GM19438 (cell line): Measurements from ENCODE around the gene OSBPL5.
"Not testable (repeated sequence)": the region's sequence is repeated elsewhere in the genome, so short reads cannot be mapped to it uniquely, and the experiment has no call there.

Experiments used
- ATAC-seq: cut with Tn5 transposase; IDR thresholded peaks from one replicate; pipeline ENCODE4 v1.9.1; 2021; ENCODE audit warnings: low read depth; ENCODE audit not compliant: unreplicated experiment

OSBPL5 gene

DNA sequence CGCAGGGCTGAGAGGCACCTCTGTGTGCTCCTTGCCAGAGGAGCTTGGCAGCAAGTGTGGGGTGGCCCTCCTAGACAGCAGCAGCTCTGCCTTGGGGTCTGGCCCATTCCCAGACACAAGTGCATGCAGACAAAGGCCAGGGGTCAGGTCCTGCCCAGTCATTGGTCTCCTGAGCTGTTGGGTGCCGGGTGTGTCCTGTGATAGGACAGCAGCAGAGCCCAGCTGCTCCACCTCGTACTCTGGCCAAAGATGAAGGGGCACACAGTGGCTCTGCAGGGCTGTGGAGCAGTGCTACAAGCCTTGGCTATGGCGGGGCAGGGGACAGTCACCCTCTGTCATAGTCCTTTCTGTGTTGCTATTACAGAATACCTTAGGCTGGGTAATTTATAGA lies 17.3 kb upstream of the OSBPL5 start:
- ATAC-seq, result no peak

DNA sequence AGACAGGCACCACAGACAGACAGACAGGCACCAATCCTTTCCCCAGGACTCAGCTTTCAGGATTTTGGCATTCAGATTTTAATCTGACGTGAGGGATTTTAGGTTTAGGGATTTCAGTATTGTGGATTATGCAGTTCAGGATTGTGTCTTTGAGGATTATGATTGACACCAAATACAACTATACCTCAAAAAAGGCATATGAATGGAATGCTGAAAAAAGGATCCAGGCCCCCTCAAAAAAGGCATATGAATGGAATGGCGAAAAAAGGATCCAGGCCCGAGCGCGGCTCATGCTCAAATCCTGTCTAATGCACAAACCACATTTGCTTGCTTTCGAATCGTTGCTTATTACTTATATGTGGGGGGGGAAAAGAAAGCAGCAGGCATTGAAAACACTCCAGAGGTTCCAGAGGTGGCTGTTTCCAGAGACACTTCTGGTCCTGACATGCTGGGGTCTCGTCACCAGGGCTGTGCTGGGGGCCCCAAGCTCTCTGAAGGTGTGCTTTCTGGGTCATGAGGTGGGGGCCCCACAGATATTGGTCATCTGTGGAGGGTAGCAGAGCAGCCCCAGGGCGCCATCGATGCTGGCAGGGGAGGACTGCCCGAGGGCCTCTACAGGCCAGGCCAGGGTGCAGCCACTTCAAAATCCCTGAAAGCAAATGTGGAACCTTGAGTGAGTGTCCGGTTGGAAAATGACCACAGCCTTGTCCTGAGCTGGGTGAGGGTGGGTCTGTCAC lies 16.8 kb upstream of the OSBPL5 start:
- no peak for ATAC-seq

DNA sequence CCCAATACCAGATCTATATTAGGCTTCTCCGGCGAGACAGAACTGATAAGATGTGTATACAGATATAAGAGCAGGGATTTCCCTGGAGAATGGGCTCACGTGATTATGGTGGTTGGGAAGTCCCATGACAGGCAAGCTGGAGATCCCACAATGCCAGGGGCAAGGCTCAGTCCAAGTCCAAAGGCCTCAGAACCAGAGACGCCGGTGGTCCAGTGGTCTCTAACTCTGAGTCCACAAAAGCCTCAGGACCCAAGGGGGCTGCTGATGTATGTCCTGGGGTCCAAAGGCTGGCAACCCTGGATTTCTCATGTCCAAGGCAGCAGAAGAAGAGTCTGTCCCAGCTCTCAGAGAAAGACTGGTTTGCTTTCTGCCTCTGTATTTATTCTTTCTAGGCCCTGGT lies 15.8 kb upstream of the OSBPL5 start:
- ATAC-seq, result no peak

DNA sequence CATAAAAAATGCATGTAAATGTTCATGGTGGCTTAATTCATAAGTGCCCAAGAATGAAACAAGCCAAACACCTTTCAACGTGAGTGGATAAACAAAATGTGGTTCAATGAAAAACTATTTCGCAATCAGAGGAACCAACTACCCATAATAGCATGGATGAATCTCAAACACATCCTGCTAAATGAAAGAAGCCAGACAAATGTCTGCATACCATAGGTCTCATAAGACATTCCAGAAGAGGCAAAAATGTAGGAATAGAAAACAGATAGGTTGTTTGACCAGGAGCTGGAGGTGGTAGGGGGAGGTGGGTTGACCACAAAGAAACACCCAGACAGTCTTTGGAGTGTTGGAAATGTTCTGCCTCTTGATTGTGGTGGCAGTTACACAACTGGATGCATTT lies 13.2 kb upstream of the OSBPL5 start:
- ATAC-seq, result no peak

DNA sequence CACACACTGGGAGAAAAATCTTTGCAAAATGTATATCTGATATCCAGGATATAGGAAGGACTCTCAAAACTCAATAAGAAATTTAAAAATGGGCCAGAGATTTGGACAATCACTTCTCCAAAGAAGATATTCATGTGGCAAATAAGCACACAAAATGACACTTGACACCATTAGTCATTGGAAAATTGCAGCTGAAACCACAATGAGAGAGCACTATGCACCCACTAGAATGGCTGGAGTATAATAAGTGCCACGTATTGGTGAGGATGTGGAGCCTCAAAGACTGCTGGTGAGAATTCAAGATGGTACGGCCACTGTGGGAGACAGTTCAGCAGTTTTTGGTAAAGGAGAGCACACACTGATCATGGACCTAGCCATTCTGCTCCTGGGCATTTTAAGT lies 12.8 kb upstream of the OSBPL5 start:
- ATAC-seq, result no peak

DNA sequence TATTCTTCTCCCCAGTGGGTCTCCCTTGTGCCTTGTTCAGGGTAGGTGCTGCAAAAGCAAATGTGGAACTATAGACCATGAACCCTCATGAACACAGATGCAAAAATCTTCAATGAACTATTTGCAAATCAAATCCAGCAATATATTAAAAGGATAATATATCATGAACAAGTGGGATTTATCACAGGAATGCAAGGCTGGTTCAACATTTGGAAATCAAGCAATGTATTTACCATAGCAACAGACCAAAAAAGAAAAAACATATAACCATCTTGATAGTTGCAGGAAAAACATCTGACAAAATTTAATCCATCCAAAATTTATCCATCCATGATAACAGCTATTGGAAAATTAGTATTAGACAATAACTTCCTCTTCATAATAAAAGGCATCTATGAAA lies 11.4 kb upstream of the OSBPL5 start:
- ATAC-seq, result no peak

DNA sequence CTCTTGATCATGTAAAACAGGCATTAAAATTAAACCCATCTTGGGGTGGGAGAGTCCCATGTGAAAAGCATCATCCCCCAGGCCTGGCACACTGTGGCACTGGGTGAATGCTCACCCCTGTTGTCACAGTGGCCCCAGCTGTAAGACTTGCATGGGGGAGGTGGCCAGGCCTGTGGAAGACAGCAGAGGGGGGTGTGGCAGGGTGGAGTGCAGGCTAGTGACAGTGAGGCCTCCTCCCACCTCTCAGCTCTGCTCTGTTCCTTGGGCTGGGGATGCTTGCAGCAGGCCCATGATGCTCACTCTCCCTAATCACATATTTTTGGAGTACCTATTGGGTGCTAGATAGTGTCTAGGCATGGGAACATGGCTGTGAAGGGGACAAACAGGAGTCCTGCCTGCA lies 10.1 kb upstream of the OSBPL5 start:
- ATAC-seq, result no peak

DNA sequence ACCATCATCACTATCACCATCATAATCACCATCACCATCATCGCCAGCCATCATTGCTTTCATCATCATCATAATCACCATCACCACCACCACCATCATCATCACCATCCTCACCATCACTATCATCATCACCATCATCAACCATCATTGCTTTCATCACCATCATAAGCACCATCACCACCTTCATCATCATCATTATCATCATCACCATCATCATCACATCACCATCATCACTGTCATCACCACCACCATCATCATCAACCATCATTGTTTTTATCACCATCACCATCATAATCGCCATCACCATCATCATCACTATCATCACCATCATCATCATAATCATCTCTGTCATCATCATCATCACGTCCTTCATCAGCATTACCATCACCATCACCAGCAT lies 9.3 kb upstream of the OSBPL5 start:
- ATAC-seq, result no peak

DNA sequence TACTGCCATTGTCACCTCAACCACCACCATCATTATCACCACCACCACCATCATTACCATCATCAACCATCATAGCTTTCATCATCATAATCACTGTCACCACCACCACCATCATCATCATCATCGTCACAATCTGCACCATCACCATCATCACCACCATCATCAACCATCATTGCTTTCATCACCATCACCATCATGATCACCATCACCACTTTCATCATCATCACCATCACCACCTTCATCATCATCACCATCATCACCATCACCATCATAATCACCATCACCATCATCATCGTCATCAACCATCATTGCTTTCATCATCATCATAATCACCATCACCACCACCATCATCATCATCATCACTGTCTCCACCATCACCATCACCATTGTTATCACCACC lies 8.7 kb upstream of the OSBPL5 start:
- ATAC-seq, result no peak

DNA sequence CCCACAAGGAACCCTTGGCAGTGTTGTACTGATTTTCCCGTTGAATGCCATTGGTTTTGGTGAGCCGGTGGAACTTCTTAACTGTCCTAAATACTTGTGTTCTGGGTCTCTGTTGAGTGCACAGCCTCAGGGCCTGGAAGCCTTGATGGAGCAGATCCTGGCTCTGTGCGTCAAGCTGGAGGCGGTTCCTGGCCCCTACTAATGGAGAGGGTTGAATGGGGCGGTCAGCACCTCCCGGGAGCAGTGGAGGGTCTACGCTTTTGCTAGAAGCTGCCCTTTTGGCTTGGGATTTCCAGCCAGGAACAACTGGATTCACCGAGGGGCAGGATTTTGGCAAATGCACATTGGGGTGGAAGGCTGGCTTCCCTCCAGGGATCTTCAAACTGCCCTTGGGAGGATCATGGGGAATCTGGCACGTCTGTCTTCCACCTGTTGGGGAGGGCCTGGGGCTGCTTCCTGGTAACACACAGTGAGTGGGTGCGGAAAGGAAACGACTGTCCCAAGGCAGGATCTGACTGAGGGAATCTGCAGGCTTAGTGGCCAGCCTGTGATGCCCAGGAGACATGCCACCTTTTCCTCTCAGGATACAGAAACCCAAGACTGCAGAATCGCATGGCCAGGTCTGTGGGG lies 6.9 kb upstream of the OSBPL5 start:
- ATAC-seq, result no peak

DNA sequence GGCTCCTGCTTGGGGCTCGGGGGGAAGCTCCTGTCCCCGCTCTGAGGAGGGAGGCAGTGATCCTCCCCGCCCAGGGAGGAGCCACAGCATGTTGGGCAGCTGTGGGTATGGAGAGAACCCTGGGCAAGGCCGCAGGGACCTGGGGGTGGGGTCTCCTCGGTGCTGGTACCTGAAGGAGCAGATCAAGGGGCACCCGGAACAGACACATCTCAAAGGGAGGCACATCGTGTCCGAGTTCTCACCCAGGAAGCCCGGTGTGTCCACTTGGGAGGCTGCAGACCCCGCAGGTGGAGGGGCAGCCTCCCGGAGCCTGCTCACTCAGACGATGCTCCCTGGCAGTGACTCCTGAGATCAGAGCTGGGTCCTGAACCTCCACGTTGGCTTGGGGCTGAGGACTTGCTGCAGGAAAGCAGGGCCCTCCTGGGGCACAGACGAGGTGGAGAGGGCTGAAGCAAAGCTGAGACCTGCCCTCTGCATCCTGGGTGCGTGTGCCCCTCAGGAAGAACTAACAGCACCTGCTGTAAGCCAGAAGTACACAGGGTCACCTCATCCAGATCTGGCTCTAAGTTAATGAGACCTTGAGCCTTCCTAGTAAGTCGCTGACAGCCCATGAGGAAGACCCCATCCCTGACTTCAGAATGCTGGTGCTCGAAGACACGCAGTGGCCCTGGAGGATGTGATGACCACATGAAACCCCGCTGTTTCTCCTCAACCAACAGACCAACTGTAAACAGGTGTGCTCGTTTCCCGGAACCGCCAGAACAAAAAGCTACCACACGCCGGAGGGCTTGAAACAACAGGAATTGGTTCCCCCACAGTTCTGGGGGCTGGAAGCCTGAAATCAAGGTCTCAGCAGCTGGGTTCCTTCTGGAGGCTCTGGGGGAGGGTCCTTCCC lies 5.9 kb upstream of the OSBPL5 start:
- ATAC-seq, result no peak

DNA sequence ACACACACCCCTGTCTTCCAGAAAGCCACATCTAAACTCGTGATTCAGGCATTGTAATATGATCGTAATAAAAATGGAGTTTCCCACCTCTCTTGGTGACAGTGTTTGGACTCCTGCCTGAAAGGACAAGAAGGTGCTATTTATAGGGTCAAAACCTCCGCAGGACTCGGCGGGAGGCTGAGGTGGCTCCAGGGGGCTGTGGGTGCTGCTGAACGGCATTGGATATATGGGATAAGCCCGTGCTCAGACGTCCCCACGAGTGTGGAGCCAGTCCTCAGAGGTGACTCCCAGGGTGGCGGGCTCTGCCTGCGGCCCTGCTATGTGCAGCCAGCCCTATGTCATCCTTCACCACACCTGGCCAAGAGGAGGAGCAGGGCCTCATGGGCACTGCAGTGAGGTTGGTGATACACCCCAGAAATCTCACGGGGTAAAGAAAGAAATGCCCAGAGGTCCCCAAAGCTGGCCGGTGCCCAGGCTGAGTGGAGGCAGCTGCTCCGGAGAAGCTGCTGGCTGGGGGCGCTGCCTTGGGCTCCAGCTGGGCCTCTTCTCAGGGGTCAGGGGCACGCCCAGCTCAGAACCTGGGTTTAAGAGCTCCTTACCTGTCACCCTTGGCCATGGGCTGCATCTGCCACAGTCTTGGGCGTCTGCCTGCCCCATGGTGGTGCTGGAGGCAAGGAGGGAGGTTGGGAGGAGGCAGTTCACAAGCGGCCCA lies 5.1 kb upstream of the OSBPL5 start:
- ATAC-seq, result no peak

DNA sequence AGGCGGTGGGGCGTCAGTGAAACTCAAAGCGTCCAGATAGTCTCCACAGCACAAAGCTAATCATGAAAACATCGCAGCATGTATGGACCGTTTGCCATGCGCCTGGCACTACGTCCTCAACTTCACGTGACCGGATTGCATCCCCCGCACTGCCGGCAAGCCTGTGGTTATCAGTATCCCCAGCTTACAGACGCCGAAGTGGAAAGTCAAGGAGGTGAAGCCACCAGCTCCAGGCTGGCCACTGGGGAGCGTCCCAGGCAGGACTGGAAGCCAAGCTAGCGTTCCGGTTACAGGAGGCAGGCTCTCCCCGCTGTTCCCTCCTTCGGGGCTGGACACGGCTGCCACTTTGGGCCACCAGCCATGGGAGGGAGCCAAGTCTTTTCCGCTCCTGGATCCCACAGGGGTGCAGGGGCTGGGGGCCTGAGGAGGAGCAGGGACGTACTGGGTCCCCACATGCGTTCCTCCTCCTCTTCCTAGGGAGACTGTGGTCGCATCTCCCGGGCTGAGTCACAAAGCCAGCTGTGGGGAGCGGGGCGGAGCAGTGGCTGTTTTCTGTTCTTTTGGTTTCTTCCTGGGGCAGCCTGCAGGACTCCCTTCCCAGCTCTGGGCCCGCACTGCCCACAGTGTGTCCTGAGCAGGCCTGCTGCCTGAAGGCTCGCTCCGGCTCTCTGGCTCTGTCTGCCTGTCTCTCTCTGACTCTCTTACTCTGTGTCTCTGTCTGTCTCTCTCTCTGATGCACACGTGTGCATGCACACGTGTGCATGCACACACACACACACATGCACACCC lies 4.3 kb upstream of the OSBPL5 start:
- ATAC-seq, result no peak

DNA sequence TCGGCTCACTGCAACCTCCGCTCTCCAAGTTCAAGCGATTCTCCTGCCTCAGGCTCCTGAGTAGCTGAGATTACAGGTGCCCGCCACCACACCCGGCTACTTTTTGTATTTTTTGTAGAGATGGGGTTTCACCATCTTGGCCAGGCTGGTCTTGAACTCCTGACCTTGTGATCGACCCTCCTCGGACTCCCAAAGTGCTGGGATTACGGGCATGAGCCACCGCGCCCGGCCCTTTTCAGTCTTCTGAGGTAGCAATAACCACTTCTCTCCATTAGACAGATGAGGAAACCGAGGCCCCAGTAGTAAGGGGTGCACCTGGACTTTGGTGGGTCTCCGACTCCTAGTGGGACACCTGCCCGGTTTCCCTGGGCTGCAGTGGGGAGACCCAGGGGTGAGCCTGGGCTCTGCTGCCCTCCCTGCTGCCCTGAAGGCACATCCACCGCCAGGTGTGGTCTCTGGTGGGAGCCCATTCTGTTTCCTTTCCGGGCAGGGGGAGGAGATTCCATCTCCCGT lies 3.7 kb upstream of the OSBPL5 start:
- ATAC-seq, result not testable (repeated sequence)

DNA sequence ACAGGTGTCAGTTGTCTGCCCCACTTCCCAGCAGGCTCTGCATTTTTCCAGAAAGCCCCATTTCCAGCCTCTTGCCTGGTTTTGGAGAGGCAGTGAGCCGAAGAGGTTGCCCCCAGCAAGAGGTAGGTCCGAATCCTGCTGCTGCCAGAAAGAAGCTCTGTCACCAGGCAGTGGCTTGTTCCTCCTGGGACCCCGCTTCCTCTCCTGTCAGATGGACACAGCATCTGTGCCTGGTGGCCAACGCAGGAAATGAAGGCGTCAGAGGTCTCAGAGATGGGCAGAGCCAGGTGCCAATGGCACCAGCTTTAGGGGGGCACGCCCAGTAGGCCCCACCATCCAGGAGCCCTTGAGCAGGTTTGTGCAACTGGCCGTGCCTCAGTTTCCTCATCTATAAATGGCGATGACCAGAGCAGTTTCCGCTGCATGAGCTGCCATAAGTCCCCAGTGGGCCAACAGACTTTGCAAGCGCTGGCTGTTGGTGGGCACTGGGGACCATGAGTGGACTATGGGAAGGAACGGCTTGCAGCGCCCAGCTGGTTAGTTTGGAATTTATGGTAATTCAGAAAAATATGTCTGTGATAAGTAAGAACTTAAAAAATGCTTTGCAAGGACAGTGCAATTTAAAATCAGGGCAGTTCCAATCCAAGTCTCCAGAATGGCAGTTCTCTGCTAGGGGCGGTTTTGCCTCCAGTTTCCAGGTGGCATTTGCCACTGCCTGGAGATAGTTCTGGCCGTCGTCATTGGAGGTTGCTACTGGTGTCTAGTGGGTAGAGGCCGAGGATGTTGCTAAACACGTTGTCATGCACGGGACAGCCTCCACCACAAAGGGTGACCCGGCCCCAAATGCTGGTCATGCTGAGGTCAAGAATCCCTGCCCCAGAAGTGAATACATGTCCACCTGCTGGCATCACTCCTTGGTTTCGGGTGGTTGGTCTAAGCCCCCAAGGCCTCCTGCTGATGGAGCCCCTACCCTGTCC lies 2.3 kb upstream of the OSBPL5 start:
- no peak for ATAC-seq

DNA sequence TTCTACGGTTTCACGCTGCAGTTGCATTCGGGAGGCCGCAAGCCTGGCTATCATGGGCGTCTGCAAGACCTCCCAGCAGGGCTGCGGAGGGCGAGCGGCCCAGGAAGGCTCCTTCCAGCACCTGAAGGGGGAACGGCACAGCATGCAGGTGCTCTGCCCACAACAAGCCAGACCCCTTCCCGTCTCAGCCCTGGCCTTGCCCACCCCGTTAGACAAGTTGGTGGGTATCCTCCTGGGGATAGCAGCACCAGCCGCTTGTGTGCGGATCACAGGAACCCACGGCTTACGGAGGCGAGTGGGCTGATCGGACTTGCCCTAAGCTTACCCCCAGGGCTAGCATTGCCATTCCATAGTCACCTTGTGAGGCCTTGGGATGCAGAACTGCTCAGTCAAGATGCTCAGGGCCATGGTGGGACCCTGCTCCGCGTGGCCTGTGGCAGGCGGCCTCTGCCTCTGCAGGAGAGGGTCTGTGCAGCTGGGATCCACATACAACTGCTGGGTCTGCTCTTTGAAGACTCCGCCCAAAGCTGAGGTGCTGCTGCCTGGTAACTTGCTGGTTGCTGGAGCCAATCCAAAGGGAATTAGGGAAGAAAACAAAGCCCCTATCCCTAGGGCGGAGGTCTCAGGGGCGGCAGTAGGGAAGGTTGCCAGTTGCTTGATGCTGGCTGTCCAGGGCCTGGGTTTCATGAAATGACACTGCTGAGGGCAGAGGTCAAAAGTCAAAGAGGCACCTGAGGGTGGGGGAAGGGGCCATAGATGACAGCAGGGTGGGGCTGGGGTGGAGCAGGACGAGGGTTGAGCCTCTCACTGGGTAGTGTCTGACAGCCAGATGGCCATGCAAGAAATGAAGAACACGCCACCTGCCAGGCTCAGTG lies 1.4 kb upstream of the OSBPL5 start:
- no peak for ATAC-seq

DNA sequence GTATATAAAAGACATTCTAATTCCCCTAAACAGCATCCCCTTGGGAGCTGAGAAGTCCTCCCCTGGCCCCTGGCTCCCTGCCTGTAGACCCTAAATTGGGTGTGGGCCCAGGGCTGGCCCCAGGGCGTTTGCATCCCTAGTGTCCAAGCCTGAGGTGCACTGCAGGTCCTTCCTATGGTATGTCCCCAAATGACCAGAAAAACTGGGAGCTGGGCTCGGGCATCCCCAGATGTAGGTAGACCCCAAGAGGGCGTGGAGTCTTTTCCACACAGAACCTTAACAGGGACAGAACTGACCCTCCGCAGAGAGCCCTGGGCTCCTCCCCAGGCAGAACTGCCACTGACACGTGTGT lies 782 bp upstream of the OSBPL5 start:
- ATAC-seq, result no peak

DNA sequence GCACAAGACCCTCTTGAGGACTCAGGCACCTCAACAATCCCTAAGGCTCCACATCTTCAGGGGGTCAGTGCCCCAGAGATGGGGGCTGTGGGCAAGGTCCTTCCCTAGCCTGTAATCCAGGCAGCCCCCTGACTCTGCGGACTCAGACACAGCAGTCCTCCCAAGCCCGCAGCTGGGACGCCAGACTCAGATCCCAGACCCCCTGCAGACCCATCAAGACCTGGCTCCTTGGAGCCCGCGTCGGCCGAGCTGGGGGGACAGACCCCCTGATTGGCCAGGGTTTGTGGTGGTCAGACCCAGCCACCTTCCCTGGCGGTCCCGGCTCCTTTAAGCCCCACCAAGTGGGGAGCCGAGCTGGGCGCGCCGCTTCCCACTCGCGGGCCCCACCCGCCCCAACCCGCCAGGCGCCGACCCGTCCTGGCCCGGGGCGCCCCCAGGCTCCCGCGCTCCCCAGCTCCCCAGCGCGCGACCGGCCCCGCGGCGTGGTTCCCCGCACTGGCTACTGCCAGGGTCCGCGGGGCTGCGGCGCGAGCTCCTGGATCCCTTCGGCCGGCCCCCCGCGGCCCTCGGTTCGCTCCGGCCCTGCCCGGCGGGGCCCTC lies 458 bp downstream of the OSBPL5 start:
- no peak for ATAC-seq
